C4-2B (cell line): Measurements from ENCODE around the gene FRMPD1.

Experiments used
- H3K27ac ChIP-seq: fragments of 450-650 bp; 2 replicates; pipeline ENCODE4 v1.5.1; 2017
- CTCF ChIP-seq: fragments of 450-650 bp; conservative IDR thresholded peaks from 2 replicates; pipeline ENCODE4 v1.5.1; 2017; ENCODE audit warnings: mild to moderate bottlenecking
- ZFX ChIP-seq: fragments of 450-650 bp; IDR thresholded peaks from 2 replicates; pipeline ENCODE4 v1.6.1; 2017

Gene FRMPD1

GRCh38 chr9:37790096-37790495, 139.3 kb downstream of the FRMPD1 start:
- no peak overlapping the region for H3K27ac ChIP-seq
- TF ChIP-seq CTCF (no peak), ZFX (no peak)

- no peak for TF ChIP-seq ZFX
- no peak for TF ChIP-seq CTCF
Observed at GRCh38 chr9:37792122-37792521, 141.4 kb downstream of the FRMPD1 start.

DNA sequence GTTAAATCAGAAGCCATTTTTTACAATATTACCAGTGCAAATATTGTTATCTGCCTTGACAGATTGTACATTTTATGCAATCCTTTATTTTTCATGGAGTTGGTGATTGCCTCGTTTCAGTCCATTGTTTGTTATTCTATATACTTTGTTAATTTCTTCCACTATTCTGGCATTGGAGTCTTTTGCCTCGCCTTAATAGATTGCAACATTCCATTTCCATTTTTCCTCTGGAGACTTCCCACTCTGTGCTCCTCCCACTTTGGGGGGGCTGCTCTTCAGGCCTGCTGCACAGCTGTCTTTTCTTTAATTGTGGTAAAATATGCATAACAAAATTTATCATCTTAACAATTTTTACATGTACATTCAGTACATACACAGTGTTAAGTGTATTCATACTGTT, 145.5 kb downstream of the FRMPD1 start:
- TF ChIP-seq ZFX (no peak), CTCF (no peak)
- no peak overlapping the region for H3K27ac ChIP-seq

More at GRCh38 chr9:37792122-37792521, 141.4 kb downstream of the FRMPD1 start:
- H3K27ac ChIP-seq: no peak overlapping the region
